GM12878 (cell line): ENCODE results near the gene EMP3. TPM values are rescaled to one million over a fixed set of nuclear protein-coding genes. Genes with fewer than 3 reads are reported as not detected.

Experiments used
- ATAC-seq: fragments of 200-7000 bp; cut with Tn5 transposase; 3 replicates; pipeline ENCODE4 v1.9.1; 2020; ENCODE audit warnings: mild to moderate bottlenecking, moderate library complexity
- BruUV-seq: library from RNA; stranded (reverse); fragments of 400-500 nt; replicated peaks from 2 replicates; lab custom pipeline; 2021; lab: Mats Ljungman, UMichigan
- CTCF ChIA-PET: fragments of 300-600 bp; sonication (Branson Sonifier 250); formaldehyde crosslinking; extraction: SDS; loops from one replicate; lab custom pipeline; 2021; ENCODE audit warnings: inconsistent platforms; lab: Yijun Ruan, JAX
- POLR2A ChIA-PET: fragments of 350-600 bp; formaldehyde crosslinking; extraction: SDS; loops from one replicate; lab custom pipeline; 2021; ENCODE audit warnings: inconsistent platforms; lab: Charles Lee
- RAD21 ChIA-PET: fragments of 300-600 bp; sonication (Branson Sonifier 250); formaldehyde crosslinking; loops from one replicate; lab custom pipeline; 2023; ENCODE audit warnings: antibody characterized with exemption; ENCODE audit not compliant: unreplicated experiment; lab: Charles Lee
- SMC1A ChIA-PET: fragments of 300-600 bp; sonication (Branson Sonifier 250); formaldehyde crosslinking; loops from one replicate; lab custom pipeline; 2023; ENCODE audit not compliant: unreplicated experiment, uncharacterized antibody; lab: Charles Lee
- DNase-seq: peaks from one replicate; pipeline ENCODE4 v3.0.0-alpha.2; 2011; ENCODE audit warnings: low read depth, low spot score
- FAIRE-seq: peaks from 3 replicates; lab custom pipeline; 2011; peaks lifted over from hg19 to GRCh38; lab: Jason Lieb, UNC
- H2AFZ ChIP-seq: 2 replicates; pipeline ENCODE4 v1.6.0; 2011; ENCODE audit warnings: low read depth, low read length, control low read depth; ENCODE audit not compliant: control insufficient read depth
- H3K27ac ChIP-seq: 2 replicates; pipeline ENCODE4 v1.5.1; 2011; ENCODE audit warnings: control low read depth; ENCODE audit not compliant: control insufficient read depth, insufficient read depth
- H3K27me3 ChIP-seq, 2 experiments: replicated peaks in 1 of 2; 2 replicates each; pipeline versions ENCODE4 v1.6.0 to v1.6.1; 2011; ENCODE audit warnings: low read length in 1 of 2; ENCODE audit not compliant: control insufficient read depth in 2 of 2, insufficient read depth in 2 of 2
- H3K36me3 ChIP-seq, 2 experiments: 2 replicates each; pipeline ENCODE4 v1.5.1; 2011; ENCODE audit warnings: low read length in 1 of 2; ENCODE audit not compliant: control insufficient read depth in 2 of 2, insufficient read depth in 2 of 2
- H3K4me1 ChIP-seq: 2 replicates; pipeline ENCODE4 v1.6.1; 2011; ENCODE audit warnings: mild to moderate bottlenecking, low read length, moderate library complexity, mixed read lengths; ENCODE audit not compliant: control insufficient read depth, insufficient read depth
- H3K4me2 ChIP-seq: 2 replicates; pipeline ENCODE4 v1.6.0; 2011; ENCODE audit warnings: control low read depth; ENCODE audit not compliant: control insufficient read depth, insufficient read depth
- H3K4me3 ChIP-seq: fragments of 200-600 bp; sonication (generic); 2 replicates; pipeline ENCODE4 v1.5.1; 2016
- H3K79me2 ChIP-seq: 2 replicates; pipeline ENCODE4 v1.6.0; 2011; ENCODE audit warnings: low read length; ENCODE audit not compliant: control insufficient read depth, insufficient read depth
- H3K9ac ChIP-seq: 2 replicates; pipeline ENCODE4 v1.8.0; 2011; ENCODE audit warnings: low read length, control low read depth, mixed read lengths; ENCODE audit not compliant: control insufficient read depth, insufficient read depth
- H3K9me3 ChIP-seq: replicated peaks from 3 replicates; pipeline ENCODE4 v1.5.1; 2011; ENCODE audit warnings: mild to moderate bottlenecking, low read length; ENCODE audit not compliant: control insufficient read depth, insufficient read depth
- H4K20me1 ChIP-seq: 2 replicates; pipeline ENCODE4 v1.6.0; 2011; ENCODE audit not compliant: control insufficient read depth, insufficient read depth
- CEBPB ChIP-seq, 2 experiments: fragments of 150-350 bp in 1 of 2; IDR thresholded peaks; 2 replicates each; pipeline ENCODE4 v1.6.1; 2012 to 2014; ENCODE audit warnings: low read depth in 2 of 2, low read length in 2 of 2, borderline replicate concordance in 1 of 2, inconsistent platforms in 1 of 2
- CREM ChIP-seq: IDR thresholded peaks from 2 replicates; pipeline ENCODE4 v1.6.1; 2014; ENCODE audit warnings: antibody characterized with exemption, low read depth
- EED ChIP-seq: sonication (generic); IDR thresholded peaks from 2 replicates; pipeline ENCODE4 v1.6.1; 2016; ENCODE audit warnings: antibody characterized with exemption, low read depth
- GATAD2B ChIP-seq: fragments of 450-650 bp; conservative IDR thresholded peaks from 2 replicates; pipeline ENCODE4 v1.6.1; 2017; ENCODE audit warnings: low read depth, mild to moderate bottlenecking, moderate library complexity
- IKZF2 ChIP-seq, 2 experiments: fragments of 450-650 bp; IDR thresholded peaks; 2 replicates each; pipeline ENCODE4 v1.6.1; 2017; ENCODE audit warnings: mild to moderate bottlenecking in 2 of 2, moderate library complexity in 2 of 2
- LARP7 ChIP-seq: fragments of 450-650 bp; IDR thresholded peaks from 2 replicates; pipeline ENCODE4 v1.6.1; 2017; ENCODE audit warnings: mild to moderate bottlenecking
- NFXL1 ChIP-seq: fragments of 450-650 bp; IDR thresholded peaks from 2 replicates; pipeline ENCODE4 v1.6.1; 2017; ENCODE audit warnings: antibody characterized with exemption, mild to moderate bottlenecking, borderline replicate concordance
- RAD51 ChIP-seq: fragments of 450-650 bp; IDR thresholded peaks from 2 replicates; pipeline ENCODE4 v1.6.1; 2016; ENCODE audit warnings: moderate library complexity, mild to moderate bottlenecking, inconsistent platforms
- SP1 ChIP-seq: IDR thresholded peaks from one replicate; pipeline ENCODE4 v1.6.1; 2011; ENCODE audit warnings: low read depth, low read length
- SRF ChIP-seq, 2 experiments: IDR thresholded peaks; 2 replicates each; pipeline ENCODE4 v1.6.1; 2011; ENCODE audit warnings: low read depth in 2 of 2, low read length in 2 of 2, mild to moderate bottlenecking in 1 of 2, moderate library complexity in 1 of 2
- TCF3 ChIP-seq: IDR thresholded peaks from 2 replicates; pipeline ENCODE4 v1.6.1; 2012; ENCODE audit warnings: low read depth, mild to moderate bottlenecking, low read length, borderline replicate concordance; ENCODE audit not compliant: insufficient read depth
- WGBS: methylation state at CpG from one replicate; pipeline ENCODE4 v1.1.6; 2016; ENCODE audit warnings: low lambda C conversion rate; ENCODE audit not compliant: insufficient replicate concordance, insufficient coverage; ENCODE audit errors: missing lambda C conversion rate; 5-methylcytosine and 5-hydroxymethylcytosine counted together
- in situ Hi-C: fragments of 300-500 bp; cut with MboI; formaldehyde crosslinking; loops from 9 replicates; pipeline ENCODE4 v1.14.3; 2018; ENCODE audit warnings: mixed read lengths
- intact Hi-C: fragments of 100-400 bp; cut with micrococcal nuclease; formaldehyde crosslinking; loops from one replicate; pipeline ENCODE4 v1.14.2; 2022; ENCODE audit not compliant: unreplicated experiment
- polyA plus RNA-seq, 11 experiments: library from polyadenylated mRNA; depleted of rRNA in 4 of 11; unstranded in 6 of 11; stranded (reverse) in 5 of 11; fragments of >200 nt; fragmentation: Nextera tagmentation in 4 of 11; fragmentation: Illumina TruSeq in 1 of 11; extraction: Ambion mirVana in 4 of 11; extraction: Trizol in 1 of 11; gene quantifications; 1 replicate in 1 of 11; 2 replicates in 10 of 11; pipeline versions ENCODE4 v1.2.1 to v1.2.3, GENCODE V29; 2011 to 2016; ENCODE audit warnings: inconsistent platforms in 2 of 11, missing spikeins in 2 of 11, low read depth in 1 of 11
- total RNA-seq, 4 experiments: library from RNA; depleted of rRNA in 3 of 4; stranded (reverse); fragments of >200 nt in 3 of 4; fragmentation: Illumina TruSeq in 1 of 4; extraction: Trizol in 1 of 4; gene quantifications; 2 replicates each; pipeline versions ENCODE4 v1.2.1 to v1.2.3, GENCODE V29; 2013 to 2021
- TF ChIP-seq, protein P1 (sequence below): fragments of 450-650 bp; IDR thresholded peaks from 2 replicates; pipeline ENCODE4 v1.6.1; 2017; ENCODE audit warnings: mild to moderate bottlenecking
- TF ChIP-seq, protein P2 (sequence below): IDR thresholded peaks from 2 replicates; pipeline ENCODE4 v1.6.1; 2011; ENCODE audit warnings: mild to moderate bottlenecking, low read depth, low read length, moderate library complexity; ENCODE audit not compliant: insufficient replicate concordance
- TF ChIP-seq, protein P3 (sequence below): fragments of 150-350 bp; IDR thresholded peaks from 2 replicates; pipeline ENCODE4 v1.6.1; 2014; ENCODE audit warnings: mild to moderate bottlenecking, low read depth, low read length

EMP3 gene
- total and polyA plus RNA-seq, 10 of the 15 experiments (the other 5 are each of a cell fraction or from before 2014, with no cell fraction given), result 53.2 to 224 (median 134) TPM

DNA sequence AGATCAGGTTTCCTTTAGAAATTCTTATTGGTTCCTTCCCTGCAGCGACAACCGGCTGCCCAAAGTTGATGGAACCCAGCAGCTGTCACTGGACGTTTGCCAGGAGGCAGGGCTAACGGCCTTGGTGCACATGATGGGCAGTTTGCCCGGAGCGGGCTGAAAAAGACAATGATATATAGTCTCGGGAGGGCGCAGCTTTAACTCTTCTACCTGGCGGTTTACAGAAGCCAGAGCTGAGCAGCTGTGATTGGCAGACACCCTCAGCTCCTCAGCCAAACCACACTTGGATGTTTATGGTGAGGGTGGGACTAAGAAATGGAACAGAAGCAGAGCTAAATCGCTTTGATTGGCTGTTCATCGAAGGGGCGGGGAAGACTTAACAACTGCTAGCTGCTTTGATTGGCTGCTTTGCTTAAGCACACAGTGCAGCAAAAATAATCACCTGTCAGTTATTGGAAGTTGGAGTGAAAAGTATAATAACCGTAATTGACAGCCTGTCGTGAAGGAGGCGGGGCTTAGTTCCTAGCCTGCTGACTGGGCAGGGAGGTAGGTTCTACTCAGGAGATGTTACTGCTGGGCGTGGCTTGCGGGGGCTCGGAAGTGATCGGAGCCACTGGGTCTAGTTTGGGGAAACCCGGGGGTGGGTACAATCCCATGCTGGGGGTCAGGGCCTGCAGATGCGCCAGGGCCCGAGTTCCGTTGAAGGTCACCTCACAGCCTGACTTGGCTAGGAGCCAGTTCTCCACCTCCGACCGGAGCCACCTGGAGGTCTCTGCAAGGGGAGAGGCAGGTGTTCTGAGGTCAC lies 7.5 kb downstream of the EMP3 start (continued):
- TF ChIP-seq, protein P1, sequence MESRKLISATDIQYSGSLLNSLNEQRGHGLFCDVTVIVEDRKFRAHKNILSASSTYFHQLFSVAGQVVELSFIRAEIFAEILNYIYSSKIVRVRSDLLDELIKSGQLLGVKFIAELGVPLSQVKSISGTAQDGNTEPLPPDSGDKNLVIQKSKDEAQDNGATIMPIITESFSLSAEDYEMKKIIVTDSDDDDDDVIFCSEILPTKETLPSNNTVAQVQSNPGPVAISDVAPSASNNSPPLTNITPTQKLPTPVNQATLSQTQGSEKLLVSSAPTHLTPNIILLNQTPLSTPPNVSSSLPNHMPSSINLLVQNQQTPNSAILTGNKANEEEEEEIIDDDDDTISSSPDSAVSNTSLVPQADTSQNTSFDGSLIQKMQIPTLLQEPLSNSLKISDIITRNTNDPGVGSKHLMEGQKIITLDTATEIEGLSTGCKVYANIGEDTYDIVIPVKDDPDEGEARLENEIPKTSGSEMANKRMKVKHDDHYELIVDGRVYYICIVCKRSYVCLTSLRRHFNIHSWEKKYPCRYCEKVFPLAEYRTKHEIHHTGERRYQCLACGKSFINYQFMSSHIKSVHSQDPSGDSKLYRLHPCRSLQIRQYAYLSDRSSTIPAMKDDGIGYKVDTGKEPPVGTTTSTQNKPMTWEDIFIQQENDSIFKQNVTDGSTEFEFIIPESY, result no peak
- peak; percentile 46; the same call in 1 of the 2 replicates for TF ChIP-seq CREM
- no peak for TF ChIP-seq SRF (IDR thresholded peaks at IDR 0.05; ENCODE audit: low read depth in 2 of 2, low read length in 2 of 2)
- no peak for TF ChIP-seq CEBPB (IDR thresholded peaks at IDR 0.05; ENCODE audit: borderline replicate concordance in 1 of 2, low read depth in 2 of 2, low read length in 2 of 2)
- TF ChIP-seq GATAD2B, result 0 out of 2 replicates have a peak, but pooled peaks have one; percentile 56

DNA sequence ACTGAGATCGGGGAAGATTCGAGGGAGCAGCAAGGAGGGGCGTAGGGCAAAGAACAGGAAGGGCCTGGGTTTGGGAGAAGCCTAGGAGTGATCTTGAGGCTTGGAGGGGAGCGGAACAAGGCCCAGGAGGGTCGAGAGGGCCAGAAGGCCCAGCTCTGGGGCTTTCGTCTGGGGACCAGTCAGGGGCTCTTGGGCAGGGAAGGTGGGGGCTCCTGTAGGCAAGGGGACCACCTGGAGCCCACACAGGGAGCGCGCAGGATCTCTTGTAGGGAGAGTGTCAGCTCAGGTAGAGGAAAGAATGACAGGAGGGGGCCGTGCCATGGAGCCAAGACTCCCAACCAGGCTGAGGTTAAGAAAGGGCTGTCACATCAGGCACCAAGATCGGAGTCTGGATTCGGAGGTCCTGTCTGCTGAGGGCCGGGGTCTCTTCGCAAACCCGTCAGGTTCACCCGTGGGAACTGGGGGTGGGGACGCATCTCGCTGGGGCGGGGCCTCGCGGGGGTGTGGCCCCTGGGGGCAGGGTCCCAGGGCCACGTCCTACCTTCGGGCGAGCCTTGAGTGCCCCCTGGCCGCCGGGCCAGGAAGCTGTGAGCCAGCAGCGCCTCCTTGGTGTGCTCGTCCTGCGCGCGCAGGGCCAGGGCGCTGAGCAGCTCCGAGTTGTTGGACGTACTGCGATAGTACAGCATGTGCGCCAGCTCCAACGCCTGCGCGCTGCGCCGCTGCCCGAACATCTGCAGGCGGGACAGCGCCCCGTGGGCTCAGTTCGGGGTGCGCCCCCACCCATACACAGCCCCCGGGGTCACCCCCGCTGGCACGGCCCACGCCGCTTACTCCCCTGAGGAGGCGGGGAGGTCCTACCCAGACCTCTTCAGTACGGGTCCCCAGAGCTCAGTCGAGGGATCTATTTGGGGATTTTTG lies 8.4 kb downstream of the EMP3 start:
- DNase-seq (peak; percentile 82), ATAC-seq (peak; percentile 83), FAIRE-seq (no peak)
- H3K27me3 ChIP-seq, result no peaks in the 10 kb centered on the region
- no peaks in the 10 kb centered on the region for H3K79me2 ChIP-seq
- H2AFZ ChIP-seq, result peak overlapping the region; percentile 70
- SMC1A ChIA-PET, result interaction anchor here (0.6 to 6.2 kb wide), 14 partner anchors 15 to 659 kb away, joined by 3 to 223 read pairs (median 4); partner anchors contain the start of genes EMP3, GYS1, KDELR1 and SYNGR4
- intact Hi-C loops (loop anchor here (1.0 kb wide), 2 partner anchors 13 to 66 kb away; no protein-coding TSS in a partner anchor), in situ Hi-C loops (no loop called here)
- peak overlapping the region; percentile 77 for H3K4me3 ChIP-seq
- POLR2A ChIA-PET, result interaction anchor here (0.6 to 7.5 kb wide), 13 partner anchors 11 to 1307 kb away, joined by 3 to 194 read pairs (median 4); partner anchors contain the start of genes EMP3, GRIN2D, SYNGR4 and TMEM143
- RAD21 ChIA-PET, result interaction anchor here (0.6 to 4.5 kb wide), 18 partner anchors 13 to 618 kb away, joined by 3 to 255 read pairs (median 4); partner anchors contain the start of genes EMP3, GRWD1, KDELR1 and SYNGR4
- H4K20me1 ChIP-seq, result no peaks in the 10 kb centered on the region
- H3K4me2 ChIP-seq, result peak overlapping the region; percentile 76
- peak overlapping the region; percentile 93 for H3K9ac ChIP-seq
- H3K9me3 ChIP-seq, result no peaks in the 10 kb centered on the region
- BruUV-seq, result no TSS peak
- H3K27ac ChIP-seq, result peak overlapping the region; percentile 98
- CTCF ChIA-PET, result interaction anchor here (0.5 to 4.4 kb wide), 27 partner anchors 8 to 478 kb away, joined by 3 to 238 read pairs (median 4); partner anchors contain the start of genes EMP3, KDELR1, RPL18 and SPHK2
- WGBS, result 2% methylated on average over 54 of the region's 54 CpGs
- peaks cover 28% of the 10 kb centered on the region for H3K4me1 ChIP-seq
- peaks cover 0 to 3% of the 10 kb centered on the region in 2 experiments; a peak in 1 of 4 replicates for H3K36me3 ChIP-seq
- TF ChIP-seq NFXL1 (no peak), RAD51 (no peak), TCF3 (no peak), SP1 (peak; percentile 67), EED (no peak), IKZF2 (IDR thresholded peaks at IDR 0.05) (peak; percentile 50 to 57; a peak in 1 of 4 replicates), LARP7 (peak; percentile 59)
- TF ChIP-seq, protein P2, sequence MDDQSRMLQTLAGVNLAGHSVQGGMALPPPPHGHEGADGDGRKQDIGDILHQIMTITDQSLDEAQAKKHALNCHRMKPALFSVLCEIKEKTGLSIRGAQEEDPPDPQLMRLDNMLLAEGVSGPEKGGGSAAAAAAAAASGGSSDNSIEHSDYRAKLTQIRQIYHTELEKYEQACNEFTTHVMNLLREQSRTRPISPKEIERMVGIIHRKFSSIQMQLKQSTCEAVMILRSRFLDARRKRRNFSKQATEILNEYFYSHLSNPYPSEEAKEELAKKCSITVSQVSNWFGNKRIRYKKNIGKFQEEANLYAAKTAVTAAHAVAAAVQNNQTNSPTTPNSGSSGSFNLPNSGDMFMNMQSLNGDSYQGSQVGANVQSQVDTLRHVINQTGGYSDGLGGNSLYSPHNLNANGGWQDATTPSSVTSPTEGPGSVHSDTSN, result peak; percentile 15
- TF ChIP-seq, protein P3, sequence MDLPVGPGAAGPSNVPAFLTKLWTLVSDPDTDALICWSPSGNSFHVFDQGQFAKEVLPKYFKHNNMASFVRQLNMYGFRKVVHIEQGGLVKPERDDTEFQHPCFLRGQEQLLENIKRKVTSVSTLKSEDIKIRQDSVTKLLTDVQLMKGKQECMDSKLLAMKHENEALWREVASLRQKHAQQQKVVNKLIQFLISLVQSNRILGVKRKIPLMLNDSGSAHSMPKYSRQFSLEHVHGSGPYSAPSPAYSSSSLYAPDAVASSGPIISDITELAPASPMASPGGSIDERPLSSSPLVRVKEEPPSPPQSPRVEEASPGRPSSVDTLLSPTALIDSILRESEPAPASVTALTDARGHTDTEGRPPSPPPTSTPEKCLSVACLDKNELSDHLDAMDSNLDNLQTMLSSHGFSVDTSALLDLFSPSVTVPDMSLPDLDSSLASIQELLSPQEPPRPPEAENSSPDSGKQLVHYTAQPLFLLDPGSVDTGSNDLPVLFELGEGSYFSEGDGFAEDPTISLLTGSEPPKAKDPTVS, result no peak
